HG02798 (cell line): ENCODE measurements around the gene PIR.
A peak's percentile ranks its signal among the peaks of the same experiment; 100 is the strongest.

Experiments used
- ATAC-seq: cut with Tn5 transposase; IDR thresholded peaks from one replicate; pipeline ENCODE4 v1.9.1; 2021; ENCODE audit warnings: mild to moderate bottlenecking; ENCODE audit not compliant: unreplicated experiment, poor library complexity

The PIR gene

DNA sequence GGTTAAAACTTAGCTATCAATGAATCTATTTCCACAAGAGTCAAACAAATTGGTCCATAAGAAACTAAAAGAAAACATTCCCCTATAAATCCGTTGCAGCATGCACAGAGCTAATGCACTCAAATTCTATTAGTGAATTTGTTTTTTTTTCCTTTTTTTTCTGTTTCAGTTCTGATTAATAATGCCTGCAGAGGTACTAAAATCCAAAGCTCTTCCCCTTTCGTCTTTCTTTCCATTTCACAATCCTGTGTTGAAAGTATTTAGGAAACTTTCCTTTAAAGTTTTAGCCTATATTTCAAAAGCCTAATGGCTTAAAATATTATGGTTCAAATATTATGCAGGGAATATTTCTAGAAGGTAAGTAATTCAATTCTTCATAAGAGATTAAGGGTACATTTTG is 63.1 kb downstream of the PIR start:
- ATAC-seq: no peak

DNA sequence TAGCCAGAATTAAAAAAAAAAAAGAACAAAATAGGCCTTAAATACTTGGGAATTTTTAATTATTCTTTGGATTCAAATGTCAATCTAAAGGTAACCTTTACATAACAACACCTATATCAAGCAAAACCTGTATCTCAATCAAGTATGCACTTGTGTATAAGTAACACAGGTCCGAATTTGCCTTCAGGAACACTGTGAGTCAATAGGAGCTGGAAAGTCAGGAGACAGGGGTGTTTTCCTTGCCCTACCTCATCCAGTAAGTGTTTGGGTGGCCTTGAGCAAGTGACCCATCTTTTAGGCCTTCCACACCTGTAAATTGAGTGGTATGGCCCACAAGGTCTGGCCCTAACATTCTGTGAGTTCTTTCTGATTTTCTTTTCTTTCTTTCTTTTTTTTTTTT is 68.1 kb downstream of the PIR start:
- no peak for ATAC-seq

DNA sequence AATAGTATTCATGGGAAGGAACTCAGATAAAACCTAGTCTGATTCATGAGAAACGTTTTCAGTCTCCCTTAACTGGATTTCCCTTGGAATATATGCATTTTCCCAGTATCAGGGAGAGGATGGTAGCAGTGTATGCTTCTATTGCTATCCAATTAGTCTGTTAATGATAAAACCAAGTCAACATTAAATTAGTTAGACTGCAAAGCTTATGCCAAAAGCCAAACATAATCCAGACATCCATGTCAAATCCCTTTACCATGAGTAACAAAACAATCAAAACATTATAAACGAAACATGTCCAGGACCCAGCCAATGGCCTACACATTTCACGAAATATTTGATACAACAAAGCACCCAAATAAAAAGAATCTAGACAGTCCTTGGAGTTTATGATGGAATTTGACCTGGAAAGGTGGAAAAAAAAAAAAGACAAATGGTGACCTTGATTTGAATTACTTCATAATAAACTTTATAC is 74.4 kb downstream of the PIR start:
- ATAC-seq: no peak

GRCh38 chrX:15418041-15418706 is 75.0 kb downstream of the PIR start:
- no peak for ATAC-seq

- no peak for ATAC-seq
Observed at GRCh38 chrX:15416133-15416993, 76.8 kb downstream of the PIR start.

GRCh38 chrX:15413101-15413500 is 80.0 kb downstream of the PIR start:
- ATAC-seq: no peak

DNA sequence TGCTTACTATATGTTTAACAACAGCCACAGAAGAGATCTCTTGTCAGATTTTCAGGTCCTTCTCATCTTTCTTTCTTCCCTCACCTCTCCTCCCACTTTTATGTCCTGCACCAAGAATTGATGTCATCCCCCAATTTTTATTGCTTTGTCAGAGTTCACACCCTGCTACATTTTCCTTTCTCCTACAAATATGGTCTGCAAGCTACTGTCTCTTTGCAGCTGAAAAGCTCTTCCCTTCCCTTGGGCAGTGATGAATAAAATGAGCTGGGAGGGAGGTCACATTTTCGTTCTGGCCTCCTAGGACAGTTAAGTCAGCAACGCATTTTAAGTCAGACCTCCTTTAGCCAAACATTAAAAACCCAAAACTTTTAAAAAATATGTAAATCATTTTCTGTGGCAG is 82.2 kb downstream of the PIR start:
- no peak for ATAC-seq

DNA sequence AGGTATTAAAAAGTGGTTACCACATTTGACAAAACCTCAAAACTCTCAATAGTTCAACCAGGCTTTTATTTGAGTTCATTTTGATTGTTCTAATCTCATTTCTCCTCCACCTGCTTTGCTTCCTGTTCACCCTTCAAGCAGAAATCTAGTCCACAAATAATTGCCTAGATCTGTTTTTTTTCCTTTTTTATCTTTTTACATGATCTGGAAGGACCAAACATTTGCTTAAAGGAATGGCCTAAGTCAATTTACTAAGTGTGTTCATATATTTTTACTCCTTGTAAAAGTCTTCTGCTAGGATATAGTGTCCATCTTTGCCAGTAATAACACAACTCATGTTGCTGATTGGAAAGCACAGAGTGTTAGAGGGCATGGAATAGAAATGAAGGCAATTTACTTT is 82.7 kb downstream of the PIR start:
- no peak for ATAC-seq

- no peak for ATAC-seq
Observed at GRCh38 chrX:15405846-15406245, 87.3 kb downstream of the PIR start.

DNA sequence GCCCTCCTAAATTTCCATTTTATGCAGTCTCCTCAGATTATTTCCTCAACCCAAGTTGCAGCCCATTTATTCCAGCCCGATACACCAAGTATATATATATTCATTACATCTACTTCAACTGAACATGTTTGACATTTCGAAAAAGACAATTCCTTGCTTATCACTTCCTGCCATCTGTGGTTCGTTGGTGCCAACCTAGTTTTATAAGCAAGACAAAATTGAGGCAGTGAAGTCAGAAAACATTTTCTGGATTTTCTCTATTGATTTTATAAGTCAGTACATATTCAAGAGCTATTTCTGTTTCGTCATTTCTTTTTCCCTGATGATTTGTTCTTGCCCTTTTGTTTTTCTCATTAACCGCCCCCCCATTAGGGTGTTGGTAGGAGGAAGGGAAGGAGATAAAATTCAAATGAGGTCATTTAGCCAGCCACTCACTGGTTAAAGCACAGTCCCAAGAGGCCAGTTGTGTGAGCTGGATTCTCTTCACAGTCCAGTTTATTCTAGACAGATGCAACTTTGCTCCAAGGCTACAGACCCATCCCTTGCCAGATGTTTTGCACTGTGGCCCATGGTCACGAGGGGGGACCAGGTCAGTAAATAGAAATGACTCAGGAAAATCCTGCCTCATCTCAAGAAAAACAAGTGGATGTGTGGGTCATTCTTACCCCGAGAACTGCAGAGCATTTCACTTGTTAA is 88.6 kb downstream of the PIR start:
- ATAC-seq: no peak

DNA sequence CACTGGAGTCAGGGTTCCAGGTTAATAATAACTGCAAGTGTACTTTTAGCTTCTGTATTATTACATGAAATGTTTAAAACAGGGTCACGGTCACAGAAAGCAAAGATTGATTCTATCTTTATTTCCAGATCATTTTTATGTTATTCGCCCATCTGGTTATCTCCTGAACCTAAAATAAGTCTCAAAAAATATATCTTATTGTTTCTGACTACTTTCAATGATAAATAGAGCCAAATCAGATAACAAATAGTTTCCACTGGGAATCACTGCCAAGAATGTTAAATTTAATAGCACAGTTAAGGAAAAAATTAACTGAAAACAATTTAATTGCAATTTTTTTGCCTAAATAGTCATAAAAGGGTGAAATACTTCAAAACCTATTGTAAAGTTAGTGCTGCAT is 91.8 kb downstream of the PIR start:
- ATAC-seq: no peak

GRCh38 chrX:15399962-15400391 is 93.2 kb downstream of the PIR start:
- ATAC-seq: no peak

GRCh38 chrX:15398874-15399273 is 94.3 kb downstream of the PIR start:
- peak; percentile 61 for ATAC-seq

DNA sequence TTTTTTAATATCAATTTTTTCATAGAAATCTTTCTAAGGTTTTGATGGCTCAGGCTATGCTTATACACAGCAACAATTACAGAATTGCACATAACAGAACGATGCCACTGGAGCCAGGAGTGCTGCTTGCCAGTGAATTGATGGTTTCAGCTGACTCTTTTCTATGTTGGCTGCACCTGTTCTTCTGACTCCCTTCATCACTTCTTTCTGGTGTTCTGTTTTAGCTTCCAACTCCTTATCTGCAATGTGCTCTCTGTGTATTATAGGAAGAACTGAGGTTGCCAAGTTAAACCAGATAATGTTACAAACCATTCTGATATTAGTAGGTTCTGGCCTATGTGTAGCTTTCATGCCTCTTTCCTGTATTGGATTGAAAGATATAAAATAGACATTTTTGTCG is 97.3 kb downstream of the PIR start:
- no peak for ATAC-seq

DNA sequence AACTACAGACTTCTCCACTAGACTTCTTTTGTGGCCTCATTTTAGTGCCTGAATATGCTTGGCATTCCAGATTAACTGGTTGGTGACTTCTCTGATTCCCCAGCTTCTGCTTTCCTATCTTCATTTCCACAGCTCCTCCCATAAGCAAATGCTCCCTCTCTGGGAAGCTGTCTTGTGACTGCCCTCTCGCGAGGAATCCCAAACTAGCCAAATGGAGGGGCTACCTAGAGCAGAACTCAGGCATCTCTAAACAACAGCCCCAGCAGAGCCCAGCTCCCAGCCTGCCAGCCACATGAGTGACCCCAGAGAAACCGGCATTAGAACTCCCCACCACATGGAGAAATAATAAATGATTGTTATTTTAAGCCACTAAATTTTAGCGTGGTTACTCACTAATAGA is 101.3 kb downstream of the PIR start:
- ATAC-seq: no peak

DNA sequence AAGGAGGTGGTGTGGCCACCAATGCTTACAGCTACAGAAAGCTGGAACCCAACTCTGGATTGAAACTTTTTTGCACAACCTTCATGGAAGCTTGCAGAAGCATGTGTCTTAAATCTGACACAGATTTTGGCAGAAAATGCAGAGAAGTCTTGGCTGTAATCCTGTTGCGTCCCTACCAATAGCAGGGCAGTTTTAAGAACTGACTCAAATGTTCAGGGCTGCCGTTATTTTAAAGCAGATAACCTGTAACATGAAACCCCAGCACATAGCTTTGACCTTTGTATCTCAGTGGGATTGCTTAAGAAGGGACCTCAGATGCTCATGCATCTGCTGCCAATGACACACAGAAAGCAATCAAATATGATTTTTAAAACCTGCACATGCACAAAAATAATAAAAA is 108.8 kb downstream of the PIR start, which contains the start of gene VEGFD:
VEGFD (minus strand) TSS at position 110 of the 400 bp plus-strand sequence. CDS start 467 bp downstream, outside the sequence.
- no peak for ATAC-seq

GRCh38 chrX:15382813-15383212 is 110.3 kb downstream of the PIR start:
- no peak for ATAC-seq

- ATAC-seq: no peak
Observed at GRCh38 chrX:15376956-15377355, 116.2 kb downstream of the PIR start.

DNA sequence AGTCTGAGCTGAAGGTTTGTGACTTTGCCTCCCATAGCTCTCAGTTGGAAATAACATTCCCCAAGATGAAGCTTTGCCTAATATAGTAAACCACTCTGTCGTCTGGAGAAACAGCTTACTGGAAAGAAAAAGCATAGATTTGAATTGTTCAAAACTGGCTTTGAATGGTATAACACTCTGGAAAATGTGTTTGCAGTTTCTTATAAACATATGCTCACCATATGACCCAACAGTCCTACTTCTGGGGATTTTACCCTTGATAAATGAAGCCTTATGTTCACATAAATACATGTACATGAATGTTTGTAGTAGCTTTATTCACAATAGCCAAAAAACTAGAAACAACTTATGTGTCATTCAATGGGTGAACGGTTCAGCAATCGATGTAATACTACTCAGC is 119.2 kb downstream of the PIR start:
- no peak for ATAC-seq

- ATAC-seq: no peak
Observed at GRCh38 chrX:15366506-15367352, 126.4 kb downstream of the PIR start.
